HG03196 (cell line): ENCODE measurements around the gene ADK.
"Not testable (repeated sequence)": the region's sequence is repeated elsewhere in the genome, so short reads cannot be mapped to it uniquely, and the experiment has no call there.

Source experiments
- ATAC-seq: cut with Tn5 transposase; IDR thresholded peaks from one replicate; pipeline ENCODE4 v1.9.1; 2021; ENCODE audit not compliant: unreplicated experiment

ADK gene

GRCh38 chr10:74337330-74338016 is 186.5 kb downstream of the ADK start:
- ATAC-seq: no peak

- no peak for ATAC-seq
These were observed 192.0 kb downstream of the ADK start for GRCh38 chr10:74342991-74343390.

- ATAC-seq: no peak
These were observed 192.8 kb downstream of the ADK start for GRCh38 chr10:74343804-74344203.

GRCh38 chr10:74344306-74344705 is 193.3 kb downstream of the ADK start:
- no peak for ATAC-seq

GRCh38 chr10:74347522-74347921 is 196.5 kb downstream of the ADK start:
- ATAC-seq: no peak

GRCh38 chr10:74353021-74353420 is 202.0 kb downstream of the ADK start:
- ATAC-seq: not testable (repeated sequence)

GRCh38 chr10:74361678-74362077 is 210.7 kb downstream of the ADK start:
- ATAC-seq: no peak

GRCh38 chr10:74363727-74364126 is 212.7 kb downstream of the ADK start:
- ATAC-seq: no peak

GRCh38 chr10:74365109-74365508 is 214.1 kb downstream of the ADK start:
- ATAC-seq: no peak

GRCh38 chr10:74371696-74372095 is 220.7 kb downstream of the ADK start:
- no peak for ATAC-seq

GRCh38 chr10:74373059-74373458 is 222.0 kb downstream of the ADK start:
- ATAC-seq: no peak

GRCh38 chr10:74377476-74377875 is 226.5 kb downstream of the ADK start:
- no peak for ATAC-seq

GRCh38 chr10:74379474-74379873 is 228.5 kb downstream of the ADK start:
- ATAC-seq: no peak

GRCh38 chr10:74380795-74381194 is 229.8 kb downstream of the ADK start:
- no peak for ATAC-seq

GRCh38 chr10:74381291-74381853 is 230.4 kb downstream of the ADK start:
- ATAC-seq: no peak

- ATAC-seq: no peak
These were observed 231.6 kb downstream of the ADK start for GRCh38 chr10:74382663-74383062.

GRCh38 chr10:74383642-74384041 is 232.6 kb downstream of the ADK start:
- no peak for ATAC-seq

- ATAC-seq: peak; percentile 42
These were observed 233.7 kb downstream of the ADK start for GRCh38 chr10:74384615-74385183.

- no peak for ATAC-seq
These were observed 237.8 kb downstream of the ADK start for GRCh38 chr10:74388801-74389200.

- no peak for ATAC-seq
These were observed 240.8 kb downstream of the ADK start for GRCh38 chr10:74391786-74392185.

GRCh38 chr10:74394416-74394969 is 243.5 kb downstream of the ADK start:
- no peak for ATAC-seq

- no peak for ATAC-seq
These were observed 249.2 kb downstream of the ADK start for GRCh38 chr10:74400186-74400585.
